CD14-positive monocyte (primary cell): ENCODE measurements around the gene LACRT. TPM values are rescaled to one million over a fixed set of nuclear protein-coding genes. Genes with fewer than 3 reads are reported as not detected.
A peak's percentile ranks its signal among the peaks of the same experiment; 100 is the strongest.

Source experiments
- DNase-seq, 3 donors: peaks; one replicate each; pipeline ENCODE4 v3.0.0-alpha.2; 2011 to 2022
- H2AFZ ChIP-seq: 2 replicates; pipeline ENCODE4 v1.6.0; 2012; ENCODE audit warnings: mild to moderate bottlenecking, low read depth, low read length, inconsistent platforms; ENCODE audit not compliant: insufficient read depth, poor library complexity, severe bottlenecking
- H3K27ac ChIP-seq, 2 donors: 1 replicate in 1 of 2; 2 replicates in 1 of 2; pipeline ENCODE4 v1.5.1; 2012 to 2013; ENCODE audit warnings: low read length in 2 of 2, control low read depth in 1 of 2, inconsistent platforms in 1 of 2, low read depth in 1 of 2, mild to moderate bottlenecking in 1 of 2
- H3K27me3 ChIP-seq, 2 donors: one replicate each; pipeline versions ENCODE4 v1.6.0 to v1.6.1; 2011 to 2013; ENCODE audit warnings: low read length in 2 of 2; ENCODE audit not compliant: control insufficient read depth in 2 of 2, insufficient read depth in 2 of 2
- H3K36me3 ChIP-seq, 2 donors: replicated peaks in 1 of 2; 1 replicate in 1 of 2; 2 replicates in 1 of 2; pipeline versions ENCODE4 v1.5.1 to v1.6.1; 2012 to 2013; ENCODE audit warnings: low read length in 2 of 2, control low read depth in 1 of 2, inconsistent platforms in 1 of 2, mild to moderate bottlenecking in 1 of 2; ENCODE audit not compliant: insufficient read depth in 2 of 2, control insufficient read depth in 1 of 2
- H3K4me1 ChIP-seq, 2 donors: 1 replicate in 1 of 2; 2 replicates in 1 of 2; pipeline versions ENCODE4 v1.5.1 to v1.6.1; 2012 to 2013; ENCODE audit warnings: low read length in 2 of 2, control low read depth in 1 of 2, inconsistent platforms in 1 of 2, mild to moderate bottlenecking in 1 of 2, moderate library complexity in 1 of 2; ENCODE audit not compliant: insufficient read depth in 2 of 2, control insufficient read depth in 1 of 2
- H3K4me2 ChIP-seq: replicated peaks from 2 replicates; pipeline ENCODE3; 2012; ENCODE audit warnings: low read length, moderate library complexity, mild to moderate bottlenecking; ENCODE audit not compliant: poor library complexity, severe bottlenecking; ENCODE audit errors: extremely low read depth
- H3K4me3 ChIP-seq, 3 experiments: fragments of 200-600 bp in 1 of 3; sonication (generic) in 1 of 3; replicated peaks in 1 of 3; 1 replicate in 2 of 3; 2 replicates in 1 of 3; pipeline ENCODE4 v1.5.1; 2011 to 2013; ENCODE audit warnings: low read length in 3 of 3, mild to moderate bottlenecking in 3 of 3, control low read depth in 2 of 3, low read depth in 2 of 3, inconsistent platforms in 1 of 3, moderate library complexity in 1 of 3
- H3K79me2 ChIP-seq: 2 replicates; pipeline ENCODE4 v1.6.0; 2012; ENCODE audit warnings: mild to moderate bottlenecking, control low read depth, inconsistent platforms, low read length, moderate library complexity; ENCODE audit not compliant: insufficient read depth
- H3K9ac ChIP-seq: 2 replicates; pipeline ENCODE4 v1.6.0; 2017; ENCODE audit warnings: low read length, mild to moderate bottlenecking; ENCODE audit not compliant: insufficient read depth, poor library complexity, severe bottlenecking
- H3K9me3 ChIP-seq, 2 donors: replicated peaks in 1 of 2; 1 replicate in 1 of 2; 2 replicates in 1 of 2; pipeline versions ENCODE4 v1.5.1 to v1.6.1; 2012 to 2013; ENCODE audit warnings: low read length in 2 of 2, control low read depth in 1 of 2; ENCODE audit not compliant: control insufficient read depth in 1 of 2, insufficient read depth in 1 of 2
- H4K20me1 ChIP-seq: 2 replicates; pipeline ENCODE4 v1.6.0; 2012; ENCODE audit warnings: mild to moderate bottlenecking, low read length, control low read depth, moderate library complexity; ENCODE audit not compliant: insufficient read depth
- H3K27ac Mint-ChIP-seq, 7 donors: one replicate each; pipeline ENCODE4 v1.8.0; 2020; ENCODE audit warnings: mild to moderate bottlenecking in 7 of 7, mixed read lengths in 7 of 7, moderate library complexity in 6 of 7, inconsistent platforms in 2 of 7
- H3K27me3 Mint-ChIP-seq, 3 donors: one replicate each; pipeline ENCODE4 v1.8.0; 2021 to 2022; ENCODE audit warnings: low read depth in 3 of 3, mild to moderate bottlenecking in 3 of 3, mixed read lengths in 3 of 3, moderate library complexity in 3 of 3, inconsistent platforms in 1 of 3
- H3K36me3 Mint-ChIP-seq, 2 donors: one replicate each; pipeline ENCODE4 v1.8.0; 2020; ENCODE audit warnings: mixed read lengths in 2 of 2, inconsistent platforms in 1 of 2, mild to moderate bottlenecking in 1 of 2
- H3K4me1 Mint-ChIP-seq: one replicate; pipeline ENCODE4 v1.8.0; 2020; ENCODE audit warnings: mild to moderate bottlenecking, mixed read lengths
- H3K4me3 Mint-ChIP-seq, 2 donors: one replicate each; pipeline ENCODE4 v1.8.0; 2020; ENCODE audit warnings: mild to moderate bottlenecking in 2 of 2, mixed read lengths in 2 of 2, moderate library complexity in 1 of 2
- H3K9me3 Mint-ChIP-seq, 7 donors: one replicate each; pipeline ENCODE4 v1.8.0; 2020 to 2022; ENCODE audit warnings: mixed read lengths in 7 of 7, mild to moderate bottlenecking in 6 of 7, moderate library complexity in 6 of 7, inconsistent platforms in 2 of 7
- WGBS: methylation state at CpG from one replicate; pipeline ENCODE4 v1.1.5; 2013; ENCODE audit warnings: missing lambda C conversion rate; ENCODE audit not compliant: insufficient coverage; 5-methylcytosine and 5-hydroxymethylcytosine counted together
- intact Hi-C, 2 donors: fragments of 100-400 bp; cut with micrococcal nuclease; formaldehyde crosslinking; loops; one replicate each; pipeline versions ENCODE4 v1.15.0 to v1.15.1; 2023
- polyA plus RNA-seq, 3 donors: library from polyadenylated mRNA; depleted of rRNA in 1 of 3; unstranded in 2 of 3; stranded (reverse) in 1 of 3; fragments of 300-500 nt in 2 of 3; fragments of >200 nt in 1 of 3; fragmentation: Illumina TruSeq in 2 of 3; gene quantifications; 1 replicate in 2 of 3; 2 replicates in 1 of 3; pipeline ENCODE4 v1.2.3, GENCODE V29; 2012 to 2021
- TF ChIP-seq, protein P1 (sequence below): fragments of 200-600 bp; IDR thresholded peaks from one replicate; pipeline ENCODE4 v1.8.0; 2022; ENCODE audit warnings: antibody characterized with exemption, mild to moderate bottlenecking

The LACRT gene
- polyA plus RNA-seq, 3 donors, result not detected

DNA sequence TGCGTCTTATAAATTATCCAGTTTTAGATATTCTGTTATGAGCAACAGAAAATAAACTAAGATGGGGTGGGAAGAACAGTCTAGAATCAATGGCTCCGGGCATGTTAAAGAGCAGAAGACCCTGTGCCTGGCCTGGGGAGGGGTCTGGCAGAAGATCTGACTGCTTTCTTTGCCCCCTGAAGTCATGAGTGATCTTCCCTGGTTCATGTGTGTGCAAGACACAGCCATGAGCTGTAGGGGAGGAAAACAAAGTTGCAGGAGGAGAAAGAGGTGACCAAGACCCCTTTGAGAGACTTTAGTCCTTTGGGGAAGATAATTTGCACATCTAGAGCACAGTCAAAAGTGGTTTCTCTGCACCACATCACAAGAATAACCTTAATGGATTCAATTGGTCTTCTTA is 4.8 kb downstream of the LACRT start:
- 100% methylated on average over 2 of the region's 2 CpGs for WGBS
- intact Hi-C loops, result no loop called here
- no peaks in the 10 kb centered on the region for H3K36me3 ChIP-seq
- no peak overlapping the region for H3K9ac ChIP-seq
- no peak overlapping the region for H3K27ac ChIP-seq
- H3K27ac Mint-ChIP-seq, result no peak overlapping the region
- peaks cover 3 to 10% (median 4%) of the 10 kb centered on the region in 3 donors for H3K27me3 Mint-ChIP-seq
- no peaks in the 10 kb centered on the region for H4K20me1 ChIP-seq
- TF ChIP-seq, protein P1, sequence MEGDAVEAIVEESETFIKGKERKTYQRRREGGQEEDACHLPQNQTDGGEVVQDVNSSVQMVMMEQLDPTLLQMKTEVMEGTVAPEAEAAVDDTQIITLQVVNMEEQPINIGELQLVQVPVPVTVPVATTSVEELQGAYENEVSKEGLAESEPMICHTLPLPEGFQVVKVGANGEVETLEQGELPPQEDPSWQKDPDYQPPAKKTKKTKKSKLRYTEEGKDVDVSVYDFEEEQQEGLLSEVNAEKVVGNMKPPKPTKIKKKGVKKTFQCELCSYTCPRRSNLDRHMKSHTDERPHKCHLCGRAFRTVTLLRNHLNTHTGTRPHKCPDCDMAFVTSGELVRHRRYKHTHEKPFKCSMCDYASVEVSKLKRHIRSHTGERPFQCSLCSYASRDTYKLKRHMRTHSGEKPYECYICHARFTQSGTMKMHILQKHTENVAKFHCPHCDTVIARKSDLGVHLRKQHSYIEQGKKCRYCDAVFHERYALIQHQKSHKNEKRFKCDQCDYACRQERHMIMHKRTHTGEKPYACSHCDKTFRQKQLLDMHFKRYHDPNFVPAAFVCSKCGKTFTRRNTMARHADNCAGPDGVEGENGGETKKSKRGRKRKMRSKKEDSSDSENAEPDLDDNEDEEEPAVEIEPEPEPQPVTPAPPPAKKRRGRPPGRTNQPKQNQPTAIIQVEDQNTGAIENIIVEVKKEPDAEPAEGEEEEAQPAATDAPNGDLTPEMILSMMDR, result no peak
- DNase-seq, result no peak
- H3K4me3 ChIP-seq, result no peak overlapping the region
- H3K27me3 ChIP-seq, result no peaks in the 10 kb centered on the region
- peaks cover 0 to 2% of the 10 kb centered on the region in 2 donors for H3K36me3 Mint-ChIP-seq
- H3K9me3 Mint-ChIP-seq, result peaks cover 9 to 29% (median 20%) of the 10 kb centered on the region in 7 donors
- peaks cover 7 to 13% of the 10 kb centered on the region in 2 donors for H3K9me3 ChIP-seq
- no peaks in the 10 kb centered on the region for H3K79me2 ChIP-seq
- peaks cover under 1% of the 10 kb centered on the region for H3K4me1 Mint-ChIP-seq
- H3K4me2 ChIP-seq, result no peak overlapping the region
- H3K4me3 Mint-ChIP-seq, result no peak overlapping the region
- no peaks in the 10 kb centered on the region for H3K4me1 ChIP-seq
- H2AFZ ChIP-seq, result no peak overlapping the region

DNA sequence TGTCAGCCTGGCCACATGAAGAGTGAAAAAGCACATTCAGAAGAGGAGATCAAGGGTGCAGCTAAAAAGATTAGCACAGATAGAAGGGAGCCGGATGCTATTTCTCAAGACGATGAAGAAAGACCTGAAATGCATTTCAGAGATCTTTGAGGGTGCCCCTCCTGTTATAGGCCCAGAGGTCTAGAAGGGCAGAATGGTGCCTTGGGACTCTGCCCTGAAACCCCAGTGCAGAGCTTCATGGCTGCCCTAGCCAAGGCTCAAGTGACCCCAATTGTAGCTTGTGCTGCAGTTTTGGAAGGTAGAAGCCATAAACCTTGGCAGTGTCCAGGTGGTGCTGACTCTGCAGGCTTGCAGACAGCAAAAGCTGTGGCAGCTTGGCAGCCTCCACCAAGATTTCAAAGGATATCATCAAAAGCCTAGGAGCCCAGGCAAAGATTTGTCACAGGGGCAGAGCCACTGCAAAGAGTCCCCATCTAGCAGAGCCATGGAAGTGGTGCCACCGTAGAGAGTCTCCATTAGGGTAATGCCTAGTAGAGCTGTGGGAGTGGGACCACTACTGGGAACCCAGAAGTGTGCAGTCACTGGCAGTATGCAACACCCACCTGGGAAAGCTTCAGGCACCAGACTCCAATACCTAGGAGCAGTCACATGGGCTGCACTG is 6.4 kb downstream of the LACRT start:
- peaks cover 11 to 33% (median 20%) of the 10 kb centered on the region in 7 donors for H3K9me3 Mint-ChIP-seq
- Histone ChIP-seq H3K27me3 (peaks cover 0 to 4% of the 10 kb centered on the region in 2 donors), H3K36me3 (no peaks in the 10 kb centered on the region), H3K9me3 (peaks cover 7 to 13% of the 10 kb centered on the region in 2 donors), H3K9ac (no peak overlapping the region), H3K79me2 (no peaks in the 10 kb centered on the region), H3K4me1 (no peaks in the 10 kb centered on the region), H3K4me2 (no peak overlapping the region), H4K20me1 (no peaks in the 10 kb centered on the region), H3K27ac (no peak overlapping the region), H2AFZ (no peak overlapping the region), H3K4me3 (no peak overlapping the region)
- intact Hi-C loops, result no loop called here
- no peak overlapping the region for H3K4me3 Mint-ChIP-seq
- WGBS, result 92% methylated on average over 2 of the region's 3 CpGs
- H3K27me3 Mint-ChIP-seq, result peaks cover 6 to 15% (median 7%) of the 10 kb centered on the region in 3 donors
- no peak for DNase-seq
- H3K4me1 Mint-ChIP-seq, result peaks cover 2% of the 10 kb centered on the region
- peak overlapping the region in 1 of 7 donors; percentile 58 for H3K27ac Mint-ChIP-seq
- TF ChIP-seq, protein P1, result no peak
- peaks cover 0 to 2% of the 10 kb centered on the region in 2 donors for H3K36me3 Mint-ChIP-seq
